Osteocyte (in vitro differentiated cells): ENCODE data around the gene ST8SIA6. TPM values are rescaled to one million over a fixed set of nuclear protein-coding genes. Genes with fewer than 3 reads are reported as not detected.

Source experiments
- DNase-seq: peaks from one replicate; pipeline ENCODE4 v3.0.0; 2021; ENCODE audit warnings: mixed read lengths; ENCODE audit not compliant: unreplicated experiment; ENCODE audit errors: extremely low spot score
- H3K27ac Mint-ChIP-seq: one replicate; pipeline ENCODE4 v1.8.0; 2021; ENCODE audit warnings: mild to moderate bottlenecking, mixed read lengths; ENCODE audit not compliant: unreplicated experiment
- H3K27me3 Mint-ChIP-seq: one replicate; pipeline ENCODE4 v1.8.0; 2021; ENCODE audit warnings: mixed read lengths; ENCODE audit not compliant: unreplicated experiment
- H3K36me3 Mint-ChIP-seq: one replicate; pipeline ENCODE4 v1.8.0; 2021; ENCODE audit warnings: mixed read lengths; ENCODE audit not compliant: unreplicated experiment
- H3K4me1 Mint-ChIP-seq: one replicate; pipeline ENCODE4 v1.8.0; 2021; ENCODE audit warnings: mixed read lengths; ENCODE audit not compliant: unreplicated experiment
- H3K4me3 Mint-ChIP-seq: one replicate; pipeline ENCODE4 v1.8.0; 2021; ENCODE audit warnings: mild to moderate bottlenecking, moderate library complexity, mixed read lengths; ENCODE audit not compliant: unreplicated experiment
- H3K9me3 Mint-ChIP-seq: one replicate; pipeline ENCODE4 v1.8.0; 2021; ENCODE audit warnings: mixed read lengths; ENCODE audit not compliant: unreplicated experiment
- total RNA-seq: library from RNA; stranded (reverse); gene quantifications from 2 replicates; pipeline ENCODE4 v1.2.1, GENCODE V29; 2021
- TF ChIP-seq, protein P1 (sequence below): fragments of 200-600 bp; sonication (generic); IDR thresholded peaks from 2 replicates; pipeline ENCODE4 v1.5.0; 2021; ENCODE audit warnings: antibody characterized with exemption, mild to moderate bottlenecking, moderate library complexity

ST8SIA6 gene
- total RNA-seq, 1 donor from 2014 or later = not detected

DNA sequence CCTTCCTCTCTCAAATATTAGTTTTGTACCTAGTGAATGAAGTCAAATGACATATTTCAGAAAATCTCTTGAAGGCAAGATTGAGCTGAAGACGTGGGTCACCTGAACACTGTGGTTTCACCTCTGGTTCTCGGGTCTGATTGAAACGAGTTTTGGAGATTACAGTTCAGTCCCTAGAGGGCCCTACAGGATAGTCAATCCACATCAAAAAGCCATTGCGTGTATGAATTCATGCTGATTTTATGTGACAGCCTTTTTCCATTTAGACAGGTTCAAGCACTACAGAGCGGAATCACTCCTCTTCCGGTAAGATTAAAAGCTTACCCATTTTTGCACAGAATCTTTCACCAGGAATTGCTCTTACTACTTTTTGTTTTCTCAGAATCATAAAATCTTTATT, 164.2 kb downstream of the ST8SIA6 start:
- Mint-ChIP-seq H3K9me3 (no peaks in the 10 kb centered on the region), H3K36me3 (no peaks in the 10 kb centered on the region)
- DNase-seq = no peak

DNA sequence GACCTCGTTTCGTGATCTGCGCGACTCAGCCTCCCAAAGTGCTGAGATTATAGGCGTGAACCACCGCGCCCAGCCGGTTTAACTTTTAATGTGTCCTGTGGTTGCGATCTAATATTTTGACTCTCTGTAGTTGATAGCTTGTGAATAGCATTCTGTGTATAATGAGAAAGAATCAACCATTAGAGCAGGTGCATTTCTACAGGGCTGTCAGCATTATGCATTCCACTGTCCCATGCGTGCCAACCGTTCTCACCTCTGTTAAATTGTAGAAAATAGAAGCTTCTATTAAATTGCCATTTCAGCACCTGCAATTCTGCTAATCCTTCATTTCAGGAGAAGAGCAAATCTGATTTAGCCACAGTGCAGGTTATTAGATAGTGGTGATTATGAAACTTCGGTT, 164.6 kb downstream of the ST8SIA6 start:
- TF ChIP-seq, protein P1, sequence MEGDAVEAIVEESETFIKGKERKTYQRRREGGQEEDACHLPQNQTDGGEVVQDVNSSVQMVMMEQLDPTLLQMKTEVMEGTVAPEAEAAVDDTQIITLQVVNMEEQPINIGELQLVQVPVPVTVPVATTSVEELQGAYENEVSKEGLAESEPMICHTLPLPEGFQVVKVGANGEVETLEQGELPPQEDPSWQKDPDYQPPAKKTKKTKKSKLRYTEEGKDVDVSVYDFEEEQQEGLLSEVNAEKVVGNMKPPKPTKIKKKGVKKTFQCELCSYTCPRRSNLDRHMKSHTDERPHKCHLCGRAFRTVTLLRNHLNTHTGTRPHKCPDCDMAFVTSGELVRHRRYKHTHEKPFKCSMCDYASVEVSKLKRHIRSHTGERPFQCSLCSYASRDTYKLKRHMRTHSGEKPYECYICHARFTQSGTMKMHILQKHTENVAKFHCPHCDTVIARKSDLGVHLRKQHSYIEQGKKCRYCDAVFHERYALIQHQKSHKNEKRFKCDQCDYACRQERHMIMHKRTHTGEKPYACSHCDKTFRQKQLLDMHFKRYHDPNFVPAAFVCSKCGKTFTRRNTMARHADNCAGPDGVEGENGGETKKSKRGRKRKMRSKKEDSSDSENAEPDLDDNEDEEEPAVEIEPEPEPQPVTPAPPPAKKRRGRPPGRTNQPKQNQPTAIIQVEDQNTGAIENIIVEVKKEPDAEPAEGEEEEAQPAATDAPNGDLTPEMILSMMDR = no peak

More for the DNA sequence above, 164.2 kb downstream of the ST8SIA6 start:
- Mint-ChIP-seq H3K4me1 (no peaks in the 10 kb centered on the region), H3K27ac (no peak overlapping the region), H3K4me3 (no peak overlapping the region), H3K27me3 (peaks cover 63% of the 10 kb centered on the region)
- TF ChIP-seq, protein P1 = no peak

DNA sequence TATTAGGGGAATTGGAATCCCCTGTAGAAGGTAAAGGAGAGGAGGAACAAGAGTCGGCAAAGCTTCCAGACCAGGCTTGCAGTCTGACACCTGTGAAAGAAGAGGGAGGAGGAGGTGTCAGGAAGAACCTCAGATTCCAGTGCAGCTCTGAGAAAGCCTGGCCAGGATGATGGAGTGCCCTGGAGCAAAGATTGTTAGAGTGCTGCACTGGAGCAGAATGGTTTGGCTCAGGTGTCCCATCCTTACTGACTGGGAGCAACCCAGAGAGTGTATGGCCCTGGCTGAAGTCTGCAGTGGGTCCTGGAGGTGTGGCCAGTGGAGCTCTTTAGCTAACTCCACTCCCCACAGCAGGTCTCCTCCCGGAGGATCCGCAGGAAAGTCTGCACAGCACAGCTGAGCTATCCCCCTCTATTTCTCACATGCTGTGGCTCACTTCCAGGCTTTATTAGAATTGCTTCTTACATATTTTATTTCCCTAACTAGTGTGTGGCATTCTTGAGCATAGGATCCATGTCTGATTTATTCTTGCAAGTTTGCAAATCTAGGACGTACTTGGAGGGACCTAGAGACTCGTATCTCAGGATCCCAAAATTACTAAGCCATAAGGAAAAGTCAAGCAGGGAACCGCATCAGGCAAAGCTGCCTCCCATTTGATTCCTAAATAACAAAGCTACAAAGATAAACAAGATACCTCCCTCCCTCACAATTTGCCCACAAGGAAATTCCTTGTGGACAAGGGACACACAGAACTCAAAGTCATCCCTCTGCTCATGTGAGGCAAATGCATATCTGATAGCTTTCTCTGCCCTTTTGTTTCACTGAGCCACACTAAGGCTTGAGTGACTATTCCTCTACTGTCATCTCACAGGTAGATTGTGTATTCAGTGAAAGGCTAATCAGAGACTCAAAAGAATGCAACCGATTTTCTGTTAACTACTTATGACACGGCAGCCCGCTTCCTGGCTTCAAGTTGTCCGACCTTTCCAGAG, 167.5 kb downstream of the ST8SIA6 start:
- Mint-ChIP-seq H3K36me3 (no peaks in the 10 kb centered on the region), H3K4me3 (no peak overlapping the region), H3K27ac (no peak overlapping the region), H3K9me3 (peaks cover 3% of the 10 kb centered on the region), H3K4me1 (no peaks in the 10 kb centered on the region), H3K27me3 (peaks cover 67% of the 10 kb centered on the region)
- no peak for DNase-seq
- TF ChIP-seq, protein P1 = no peak

More for the DNA sequence above, 164.6 kb downstream of the ST8SIA6 start:
- no peak for DNase-seq
- peaks cover 65% of the 10 kb centered on the region for H3K27me3 Mint-ChIP-seq
- no peaks in the 10 kb centered on the region for H3K9me3 Mint-ChIP-seq
- no peak overlapping the region for H3K27ac Mint-ChIP-seq
- H3K4me1 Mint-ChIP-seq = no peaks in the 10 kb centered on the region
- no peak overlapping the region for H3K4me3 Mint-ChIP-seq
- no peaks in the 10 kb centered on the region for H3K36me3 Mint-ChIP-seq

DNA sequence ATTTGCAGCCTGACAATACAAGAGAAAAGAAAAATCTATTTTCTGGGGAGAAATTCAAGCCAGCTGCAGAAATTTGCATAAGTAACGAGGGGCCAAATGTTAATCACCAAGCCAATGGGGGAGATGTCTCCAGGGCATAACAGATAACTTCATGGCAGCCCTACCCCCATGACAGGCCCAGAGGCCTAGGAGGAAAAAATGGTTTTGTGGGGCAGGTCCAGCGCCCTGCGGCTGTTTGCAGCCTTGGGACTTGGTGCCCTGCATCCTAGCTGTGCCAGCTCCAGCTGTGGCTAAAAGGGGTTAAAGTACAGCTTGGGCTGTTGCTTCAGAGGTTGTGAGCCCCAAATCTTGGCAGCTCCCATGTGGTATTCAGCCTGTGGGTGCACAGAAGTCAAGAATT, 172.1 kb downstream of the ST8SIA6 start:
- no peak overlapping the region for H3K4me3 Mint-ChIP-seq
- no peak for DNase-seq
- TF ChIP-seq, protein P1 = no peak
- peaks cover 51% of the 10 kb centered on the region for H3K27me3 Mint-ChIP-seq
- peaks cover 7% of the 10 kb centered on the region for H3K9me3 Mint-ChIP-seq
- no peak overlapping the region for H3K27ac Mint-ChIP-seq
- H3K36me3 Mint-ChIP-seq = no peaks in the 10 kb centered on the region
- no peaks in the 10 kb centered on the region for H3K4me1 Mint-ChIP-seq

DNA sequence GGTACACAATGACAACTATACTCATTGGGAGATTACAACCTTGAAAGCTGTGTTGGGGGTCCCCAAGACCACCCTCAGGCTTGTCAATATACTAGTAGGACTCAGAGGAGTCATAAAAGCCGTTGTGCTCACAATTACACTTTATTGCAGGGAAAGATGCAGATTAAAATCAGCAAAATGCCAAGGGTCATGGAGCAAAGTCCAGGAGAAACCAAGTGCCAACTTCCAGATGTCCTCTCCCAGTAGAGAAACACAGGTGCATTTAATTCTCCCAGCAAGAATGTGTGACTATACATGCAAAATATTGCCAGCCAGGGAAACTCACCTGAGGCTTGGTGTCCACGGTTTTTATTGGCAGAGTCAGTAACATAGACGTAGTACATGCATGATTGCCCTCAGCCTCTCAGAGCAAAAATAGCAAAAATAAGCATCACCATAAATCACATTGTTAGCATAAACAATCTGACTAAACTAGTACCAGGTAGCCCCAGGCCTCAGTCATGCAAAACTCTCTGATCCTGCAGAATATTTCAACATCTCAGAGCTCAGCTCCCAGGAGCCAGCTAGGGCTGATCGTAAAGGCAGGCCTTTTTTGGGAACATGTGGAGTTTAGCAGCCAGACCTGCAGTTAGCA, 175.7 kb downstream of the ST8SIA6 start:
- Mint-ChIP-seq H3K36me3 (no peaks in the 10 kb centered on the region), H3K4me3 (no peak overlapping the region), H3K27ac (no peak overlapping the region), H3K4me1 (no peaks in the 10 kb centered on the region), H3K27me3 (peaks cover 32% of the 10 kb centered on the region), H3K9me3 (peaks cover 17% of the 10 kb centered on the region)
- DNase-seq = no peak
- TF ChIP-seq, protein P1 = no peak
